GM19468 (cell line): Measurements from ENCODE around the gene CDK5RAP1.
"Not testable (repeated sequence)": the region's sequence is repeated elsewhere in the genome, so short reads cannot be mapped to it uniquely, and the experiment has no call there.

Source experiments
- ATAC-seq: cut with Tn5 transposase; IDR thresholded peaks from one replicate; pipeline ENCODE4 v1.9.1; 2021; ENCODE audit warnings: mild to moderate bottlenecking, moderate library complexity, moderate number of reproducible peaks; ENCODE audit not compliant: unreplicated experiment; ENCODE audit errors: extremely low read depth

CDK5RAP1 gene

GRCh38 chr20:33419140-33419974 lies 18.0 kb upstream of the CDK5RAP1 start:
- ATAC-seq, result no peak

- ATAC-seq, result no peak
These were observed 16.7 kb upstream of the CDK5RAP1 start for GRCh38 chr20:33418033-33418432.

- no peak for ATAC-seq
These were observed 14.6 kb upstream of the CDK5RAP1 start for GRCh38 chr20:33415948-33416347.

- ATAC-seq, result no peak
These were observed 11.1 kb upstream of the CDK5RAP1 start for GRCh38 chr20:33412484-33412838.

GRCh38 chr20:33411711-33412483 lies 10.6 kb upstream of the CDK5RAP1 start:
- ATAC-seq, result no peak

GRCh38 chr20:33411242-33411641 lies 9.9 kb upstream of the CDK5RAP1 start:
- no peak for ATAC-seq

GRCh38 chr20:33410081-33410742 lies 8.9 kb upstream of the CDK5RAP1 start:
- ATAC-seq, result no peak

- no peak for ATAC-seq
These were observed 7.7 kb upstream of the CDK5RAP1 start for GRCh38 chr20:33408716-33409654.

GRCh38 chr20:33408313-33408712 lies 7.0 kb upstream of the CDK5RAP1 start:
- no peak for ATAC-seq

- ATAC-seq, result no peak
These were observed 6.5 kb upstream of the CDK5RAP1 start for GRCh38 chr20:33407796-33408195.

- no peak for ATAC-seq
These were observed 5.9 kb upstream of the CDK5RAP1 start for GRCh38 chr20:33407251-33407650.

- no peak for ATAC-seq
These were observed 3.0 kb upstream of the CDK5RAP1 start for GRCh38 chr20:33404281-33404680.

GRCh38 chr20:33401921-33402369 lies 626 bp upstream of the CDK5RAP1 start:
- ATAC-seq, result no peak

- no peak for ATAC-seq
These were observed 521 bp downstream of the CDK5RAP1 start for GRCh38 chr20:33400812-33401183.

GRCh38 chr20:33399924-33400323 lies 1.4 kb downstream of the CDK5RAP1 start:
- ATAC-seq, result no peak

- no peak for ATAC-seq
These were observed 6.6 kb downstream of the CDK5RAP1 start for GRCh38 chr20:33394718-33395117.

- ATAC-seq, result no peak
These were observed 7.7 kb downstream of the CDK5RAP1 start for GRCh38 chr20:33393609-33394008.

GRCh38 chr20:33391722-33392415 lies 9.4 kb downstream of the CDK5RAP1 start:
- no peak for ATAC-seq

- ATAC-seq, result not testable (repeated sequence)
These were observed 12.0 kb downstream of the CDK5RAP1 start for GRCh38 chr20:33389326-33389725.
